Stimulated activated CD8-positive, alpha-beta memory T cell treated with anti-CD3 and anti-CD28 coated beads, Interleukin-15, amount 100 ng/mL, for 48 hours (primary cell): ENCODE results near the gene SFRP2.
A peak's percentile ranks its signal among the peaks of the same experiment; 100 is the strongest.

Experiments
- DNase-seq, 2 donors: peaks; one replicate each; pipeline ENCODE4 v3.0.0-alpha.2; 2020; ENCODE audit warnings: low read depth in 2 of 2

SFRP2 gene, protein sequence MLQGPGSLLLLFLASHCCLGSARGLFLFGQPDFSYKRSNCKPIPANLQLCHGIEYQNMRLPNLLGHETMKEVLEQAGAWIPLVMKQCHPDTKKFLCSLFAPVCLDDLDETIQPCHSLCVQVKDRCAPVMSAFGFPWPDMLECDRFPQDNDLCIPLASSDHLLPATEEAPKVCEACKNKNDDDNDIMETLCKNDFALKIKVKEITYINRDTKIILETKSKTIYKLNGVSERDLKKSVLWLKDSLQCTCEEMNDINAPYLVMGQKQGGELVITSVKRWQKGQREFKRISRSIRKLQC

DNA sequence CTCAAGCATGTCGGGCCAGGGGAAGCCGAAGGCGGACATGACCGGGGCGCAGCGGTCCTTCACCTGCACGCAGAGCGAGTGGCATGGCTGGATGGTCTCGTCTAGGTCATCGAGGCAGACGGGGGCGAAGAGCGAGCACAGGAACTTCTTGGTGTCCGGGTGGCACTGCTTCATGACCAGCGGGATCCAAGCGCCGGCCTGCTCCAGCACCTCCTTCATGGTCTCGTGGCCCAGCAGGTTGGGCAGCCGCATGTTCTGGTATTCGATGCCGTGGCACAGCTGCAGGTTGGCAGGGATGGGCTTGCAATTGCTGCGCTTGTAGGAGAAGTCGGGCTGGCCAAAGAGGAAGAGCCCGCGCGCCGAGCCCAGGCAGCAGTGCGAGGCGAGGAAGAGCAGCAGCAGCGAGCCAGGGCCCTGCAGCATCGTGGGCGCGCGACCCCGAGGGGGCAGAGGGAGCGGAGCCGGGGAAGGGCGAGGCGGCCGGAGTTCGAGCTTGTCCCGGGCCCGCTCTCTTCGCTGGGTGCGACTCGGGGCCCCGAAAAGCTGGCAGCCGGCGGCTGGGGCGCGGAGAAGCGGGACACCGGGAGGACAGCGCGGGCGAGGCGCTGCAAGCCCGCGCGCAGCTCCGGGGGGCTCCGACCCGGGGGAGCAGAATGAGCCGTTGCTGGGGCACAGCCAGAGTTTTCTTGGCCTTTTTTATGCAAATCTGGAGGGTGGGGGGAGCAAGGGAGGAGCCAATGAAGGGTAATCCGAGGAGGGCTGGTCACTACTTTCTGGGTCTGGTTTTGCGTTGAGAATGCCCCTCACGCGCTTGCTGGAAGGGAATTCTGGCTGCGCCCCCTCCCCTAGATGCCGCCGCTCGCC, at the start of gene SFRP2:
Gene SFRP2 (minus strand): TSS at position 671 of the 864 bp plus-strand sequence. CDS start 248 bp downstream, at position 423.
- DNase-seq = no peak

DNA sequence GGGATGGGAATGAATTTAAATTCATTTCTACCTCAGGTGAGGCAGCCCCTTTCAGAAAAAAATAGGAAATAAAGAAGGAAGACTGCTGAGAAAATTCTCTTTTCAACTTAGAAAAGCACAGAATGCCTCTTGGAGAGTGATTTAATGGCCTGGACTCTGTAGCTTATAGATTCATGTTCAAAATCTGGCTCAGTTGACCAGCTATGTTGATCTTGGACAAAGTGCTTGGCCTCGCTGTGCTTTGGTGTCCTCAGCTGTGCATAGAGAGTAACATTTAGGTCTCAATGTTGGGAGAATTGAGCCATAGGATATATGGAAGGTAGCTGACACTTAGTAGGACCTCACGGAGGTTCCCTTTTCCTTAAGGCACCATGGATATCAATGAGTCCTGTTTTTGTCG, 49.7 kb upstream of the SFRP2 start:
- no peak for DNase-seq

DNA sequence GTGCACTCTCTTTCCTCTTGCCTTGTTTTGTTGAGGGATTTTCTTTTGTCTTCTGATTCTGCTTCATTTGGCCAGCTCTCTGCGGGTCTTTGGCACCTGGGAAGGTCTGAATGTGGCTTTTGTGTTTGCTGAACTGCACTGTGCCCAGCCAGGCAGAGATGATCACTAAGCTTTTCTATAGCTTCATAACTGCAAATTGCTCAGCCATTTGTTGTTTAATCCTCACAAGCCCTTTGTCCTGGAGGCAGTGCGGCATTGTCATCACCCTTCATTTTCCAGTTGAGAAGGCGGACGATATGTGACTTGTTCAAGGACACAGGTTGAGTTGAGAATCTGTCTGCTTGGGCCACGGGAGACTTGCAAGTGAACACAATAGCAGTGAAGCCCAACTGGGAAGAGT, 46.0 kb upstream of the SFRP2 start:
- DNase-seq = no peak

DNA sequence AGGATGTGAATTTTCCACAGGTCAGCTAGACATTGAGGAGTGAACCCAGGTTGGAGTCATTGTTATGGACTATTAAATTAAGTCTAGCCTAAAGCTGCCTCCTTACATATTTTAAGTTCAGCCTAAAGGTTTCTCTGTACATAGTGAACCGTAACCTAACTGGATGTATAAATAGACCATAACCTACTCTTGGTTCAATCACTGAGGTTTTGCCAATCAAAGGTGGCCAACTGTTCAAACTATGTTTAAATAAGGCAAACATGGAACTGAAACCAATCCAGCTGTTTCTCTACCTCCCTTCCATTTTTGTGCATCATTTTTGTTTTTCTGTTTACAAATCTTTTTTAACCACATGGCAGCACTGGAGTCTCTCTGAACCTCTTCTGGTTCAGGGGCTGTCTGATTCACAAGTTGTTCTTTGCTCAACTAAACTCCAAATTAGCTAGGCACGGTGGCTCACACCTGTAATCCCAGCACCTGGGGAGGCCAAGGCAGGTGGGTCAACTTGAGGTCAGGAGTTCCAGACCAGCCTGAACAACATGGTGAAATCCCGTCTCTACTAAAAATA, 43.9 kb upstream of the SFRP2 start:
- DNase-seq = no peak

DNA sequence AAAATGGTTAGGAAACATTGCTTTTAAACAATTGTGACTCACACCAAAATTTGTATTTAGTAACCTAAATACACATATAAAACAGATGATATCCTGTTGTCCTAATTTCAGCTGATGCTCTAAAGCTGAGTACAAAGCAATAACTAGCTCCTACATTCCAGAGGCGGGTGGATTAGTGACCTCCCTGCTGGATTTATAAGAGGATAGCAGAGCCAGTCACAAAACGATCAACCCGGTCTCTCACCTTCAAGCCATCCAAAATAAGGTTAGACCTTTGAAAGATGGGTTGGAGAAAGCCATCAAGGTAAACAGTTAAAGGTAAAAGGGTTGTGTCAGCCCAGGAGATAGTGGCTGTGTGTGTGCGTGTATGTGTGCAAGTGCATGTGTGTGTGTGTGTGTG, 43.2 kb upstream of the SFRP2 start:
- no peak for DNase-seq

DNA sequence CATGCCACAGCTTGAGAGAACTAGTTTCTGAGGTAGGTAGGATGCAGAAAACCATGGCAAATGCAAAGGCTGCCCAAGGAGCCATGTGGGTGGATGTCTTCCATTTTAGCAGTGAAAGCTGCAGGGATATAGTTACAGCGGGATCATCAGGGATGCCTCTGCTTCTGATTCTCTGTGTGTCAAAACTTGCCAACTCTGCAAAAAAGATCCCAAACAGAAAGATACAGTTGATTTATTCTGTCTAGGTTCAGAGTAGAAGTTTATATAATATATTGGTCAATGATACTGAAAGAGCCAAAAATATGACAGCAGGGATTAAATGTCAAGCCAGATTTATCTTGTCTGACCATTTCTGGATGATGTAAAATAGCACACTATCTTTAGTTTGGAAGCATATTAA, 42.4 kb upstream of the SFRP2 start:
- DNase-seq = no peak

DNA sequence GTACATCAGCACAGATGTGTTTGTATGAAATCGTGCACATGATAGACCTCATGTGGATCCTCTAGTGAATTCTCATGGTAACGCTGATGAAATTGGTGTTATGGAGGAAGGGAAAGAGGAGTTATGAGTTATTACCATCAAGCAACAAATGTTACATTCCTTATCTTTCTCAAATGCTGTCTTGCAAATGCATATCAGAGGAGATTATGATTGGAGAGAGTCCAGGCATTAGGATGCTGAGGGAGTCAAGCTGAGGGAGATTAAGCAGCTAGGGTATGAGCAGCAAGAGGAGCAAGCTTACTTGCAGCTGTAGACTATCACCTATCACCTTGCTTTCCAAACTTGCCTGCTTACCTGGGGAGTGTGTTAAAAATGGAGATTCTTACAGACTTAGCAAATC, 36.8 kb upstream of the SFRP2 start:
- no peak for DNase-seq

DNA sequence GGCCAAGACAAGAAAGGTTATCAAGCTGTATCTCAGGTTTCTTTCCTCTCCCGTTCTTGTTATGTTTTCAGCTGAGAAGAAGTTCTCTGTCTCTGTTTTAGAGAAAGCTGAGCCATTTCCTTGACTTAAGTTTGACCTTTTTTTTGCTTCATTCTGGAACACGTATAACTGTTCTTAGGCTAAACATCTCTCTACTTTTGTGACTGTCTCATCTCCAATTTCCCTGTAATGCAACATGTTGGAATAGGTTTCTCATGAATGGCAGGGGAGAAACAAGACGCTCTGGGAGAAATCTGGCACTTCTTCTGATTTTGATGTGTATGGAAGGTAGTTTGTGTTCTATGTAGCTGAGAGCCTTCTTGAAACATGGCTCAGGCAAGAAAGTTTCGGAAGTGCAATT, 36.2 kb upstream of the SFRP2 start:
- no peak for DNase-seq

DNA sequence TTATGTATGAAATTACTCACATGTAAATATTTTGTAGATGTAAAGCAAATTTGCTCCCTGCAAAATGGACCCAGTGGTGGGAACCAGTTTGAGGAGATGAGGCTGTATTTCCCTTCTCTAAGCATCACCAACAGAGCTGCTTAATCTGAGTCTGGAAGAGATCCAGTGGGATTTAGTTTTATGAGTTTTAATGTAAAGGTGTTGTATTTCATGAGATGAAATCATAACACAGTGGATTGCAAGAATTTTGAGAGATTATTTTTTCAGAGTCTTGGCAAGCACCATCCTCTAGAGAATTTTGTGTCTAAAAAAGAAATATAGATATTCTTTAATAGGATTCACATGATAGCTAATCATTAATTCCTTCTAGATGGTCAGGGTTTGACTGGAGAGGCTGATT, 35.6 kb upstream of the SFRP2 start:
- DNase-seq = no peak

DNA sequence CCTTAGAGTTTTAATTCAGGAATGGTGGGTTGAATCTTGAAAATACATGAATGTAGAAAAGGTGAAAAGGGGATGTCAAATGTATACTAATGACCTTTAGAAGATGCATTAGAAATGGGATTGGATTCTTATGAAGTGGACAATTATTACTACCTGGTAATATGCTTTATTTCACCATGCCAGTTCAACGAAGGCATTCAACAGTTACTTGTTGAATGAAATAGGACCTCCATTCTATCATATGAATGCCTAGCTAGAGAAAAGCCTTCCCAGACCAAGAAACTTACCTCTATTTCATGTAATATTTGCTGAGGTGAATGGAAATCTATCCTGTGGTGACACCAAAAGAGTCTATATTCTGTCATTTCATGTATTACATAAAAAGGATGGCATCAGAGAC, 34.6 kb upstream of the SFRP2 start:
- DNase-seq = no peak

DNA sequence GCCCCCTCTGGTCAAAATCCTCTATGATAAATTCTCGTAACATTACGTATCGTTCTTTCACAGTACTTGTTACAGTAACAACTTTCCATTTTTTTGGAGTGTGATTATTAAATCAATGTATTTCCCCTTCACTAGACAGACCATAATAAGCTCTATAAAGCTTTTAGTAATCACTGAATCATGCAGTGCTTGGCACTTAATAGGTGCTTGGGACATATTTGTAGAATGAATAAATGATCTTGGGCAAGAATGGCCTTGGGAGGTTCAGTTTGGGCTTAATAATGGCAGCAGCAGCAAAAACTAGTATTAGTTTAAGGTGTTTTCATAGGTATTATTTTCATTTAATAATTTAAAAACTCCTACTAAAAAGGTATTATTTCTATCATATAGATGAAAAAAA, 33.4 kb upstream of the SFRP2 start:
- no peak for DNase-seq

DNA sequence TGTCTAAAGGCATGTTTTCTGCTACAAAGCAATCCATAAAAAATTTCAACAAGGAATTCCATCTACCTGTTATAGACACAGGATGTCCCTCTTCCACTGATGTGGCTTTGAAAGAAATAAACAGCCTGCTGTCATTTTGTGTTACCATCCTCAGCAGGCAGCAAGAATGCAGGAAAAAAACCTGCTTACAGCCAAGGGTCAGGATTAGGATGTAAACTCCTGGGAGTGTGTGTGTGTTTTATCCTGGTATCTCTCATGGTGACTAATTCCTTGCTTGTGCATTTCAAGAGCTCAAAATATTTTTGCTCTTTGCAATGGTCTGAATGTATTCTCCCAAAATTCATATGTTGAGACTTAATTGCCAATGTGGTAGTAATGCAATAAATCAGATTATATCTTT, 28.6 kb upstream of the SFRP2 start:
- DNase-seq = no peak

DNA sequence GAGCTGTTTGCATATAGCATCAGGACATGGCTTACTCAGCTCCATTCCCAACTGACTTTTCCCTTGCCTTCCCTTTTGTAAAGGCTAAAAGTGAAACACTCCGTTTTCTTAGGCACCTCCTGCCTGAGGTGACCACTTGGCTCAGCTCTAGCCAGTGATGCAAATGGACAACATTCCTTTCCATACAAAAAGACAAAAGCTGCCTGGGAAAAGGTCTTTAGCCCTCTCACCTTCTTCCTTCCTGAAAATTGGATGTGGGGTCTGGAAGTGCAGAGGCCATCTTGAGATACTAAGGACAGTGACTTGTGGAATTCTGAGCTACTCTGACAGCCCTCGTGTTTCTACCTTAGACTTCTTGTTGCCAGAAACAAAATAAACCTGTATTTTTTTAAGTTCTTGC, 27.7 kb upstream of the SFRP2 start:
- DNase-seq = no peak

DNA sequence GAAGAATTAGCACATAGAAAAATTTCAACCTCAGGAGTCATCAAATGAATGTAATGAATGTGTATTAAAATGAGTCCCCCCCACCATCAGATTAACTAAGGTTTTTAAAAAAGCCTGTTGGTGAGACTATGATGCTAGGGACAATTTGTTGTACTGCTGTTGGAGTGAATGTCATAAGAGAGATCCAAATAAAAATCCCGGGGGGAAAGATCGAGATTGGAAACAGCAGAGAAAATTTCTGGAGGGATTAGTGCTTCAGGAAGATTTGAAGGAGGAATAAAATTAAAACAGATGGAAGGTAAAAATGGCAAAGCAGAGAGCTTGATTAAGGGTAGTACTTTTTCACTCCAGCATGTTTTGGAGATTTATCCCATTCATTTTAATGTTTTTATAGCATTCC, 25.9 kb upstream of the SFRP2 start:
- no peak for DNase-seq

DNA sequence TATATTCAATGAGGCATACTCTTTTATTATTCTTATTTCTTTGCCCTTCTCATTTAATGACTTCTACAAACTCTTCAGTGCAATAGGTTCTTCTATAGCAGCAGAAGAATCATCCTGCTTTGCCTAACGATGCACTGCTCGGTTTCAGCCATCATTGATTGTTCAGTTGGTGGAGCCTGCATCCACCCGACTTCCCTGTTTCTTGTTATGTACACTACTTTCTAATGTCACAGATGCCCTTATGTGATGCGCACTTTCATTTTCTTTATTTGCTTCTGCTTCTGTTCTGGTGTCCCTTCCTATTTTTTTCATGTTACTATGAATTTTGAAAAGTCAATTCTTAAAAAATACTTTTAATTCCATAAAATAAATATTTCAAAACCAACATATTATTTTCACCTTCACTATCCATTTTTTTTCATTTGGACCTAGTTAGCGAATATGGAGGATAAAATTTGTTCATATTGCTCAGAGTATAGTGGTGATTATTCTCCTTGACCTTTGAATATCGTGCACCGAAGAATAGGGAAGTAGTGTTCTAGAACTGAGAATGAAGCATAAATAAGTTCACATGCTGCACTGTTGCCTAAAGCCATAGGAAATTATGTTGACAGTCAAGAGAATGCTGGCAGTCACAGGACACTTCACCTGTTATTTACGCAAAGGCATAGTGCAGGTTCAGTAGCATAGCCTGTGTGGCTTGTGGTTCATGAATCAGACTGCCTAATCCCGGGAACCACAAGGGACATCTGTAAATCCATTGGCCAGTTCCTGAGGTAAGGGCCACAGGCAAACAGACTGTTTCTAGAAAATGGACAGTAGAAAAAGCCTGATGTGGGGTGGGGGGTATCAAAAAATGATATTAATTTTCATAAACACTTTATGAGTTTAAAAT, 21.3 kb upstream of the SFRP2 start:
- DNase-seq = no peak

DNA sequence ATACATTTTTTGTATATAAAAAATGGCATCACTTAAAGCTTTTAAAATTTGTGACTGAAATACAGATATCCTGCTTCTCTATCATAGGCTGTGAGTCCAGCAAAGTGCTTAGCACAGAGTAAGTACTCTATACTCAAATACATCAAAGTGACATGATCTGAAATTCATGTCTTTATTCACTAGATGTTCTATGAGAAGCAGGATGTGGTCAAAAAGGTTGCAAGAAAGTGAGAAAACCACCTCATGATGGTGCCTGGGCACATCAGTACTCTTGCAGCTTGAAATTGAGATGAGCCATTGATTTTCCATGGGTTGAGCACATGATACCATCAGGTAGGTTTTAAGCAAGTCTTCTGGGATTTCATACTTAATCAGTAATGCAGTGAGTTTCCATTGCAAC, 20.4 kb upstream of the SFRP2 start:
- peak in 1 of 2 donors; percentile 28 for DNase-seq

DNA sequence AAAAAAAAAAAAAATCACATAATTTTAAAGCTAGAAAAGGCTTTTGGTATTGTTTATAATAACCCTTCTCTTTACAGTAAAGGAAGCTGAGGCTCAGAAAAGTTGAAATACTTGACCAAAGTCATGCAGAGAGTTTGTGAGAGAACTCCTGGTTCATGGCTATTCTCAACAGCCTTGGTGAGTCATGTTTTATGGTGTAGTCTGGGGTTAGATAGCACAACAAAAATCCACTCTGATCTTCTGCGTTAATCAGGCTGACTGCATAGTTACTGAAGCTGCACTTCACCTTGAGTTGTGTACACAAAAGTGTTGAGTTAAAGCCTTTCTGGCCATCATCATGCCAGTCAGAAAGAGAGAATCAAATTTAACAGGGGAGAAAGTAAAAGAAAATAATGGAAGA, 19.3 kb upstream of the SFRP2 start:
- no peak for DNase-seq

DNA sequence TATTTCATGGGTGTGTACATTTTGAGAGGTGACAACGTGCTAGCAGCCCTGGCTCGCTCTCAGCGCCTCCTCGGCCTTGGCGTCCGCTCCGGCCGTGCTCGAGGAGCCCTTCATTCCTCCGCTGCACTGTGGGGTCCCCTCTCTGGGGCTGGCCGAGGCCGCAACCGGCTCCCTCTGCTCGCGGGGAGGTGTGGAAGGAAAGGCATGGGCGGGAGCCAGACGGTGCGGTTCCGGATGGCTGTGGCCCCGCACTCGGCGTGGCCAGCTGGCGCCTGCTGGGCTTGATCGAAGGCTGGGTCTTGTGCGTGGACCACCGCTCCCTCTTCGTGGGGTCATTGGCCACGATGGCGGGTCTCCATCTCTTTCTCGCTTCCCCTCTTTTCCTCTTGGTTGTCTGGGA, 17.2 kb upstream of the SFRP2 start:
- no peak for DNase-seq

DNA sequence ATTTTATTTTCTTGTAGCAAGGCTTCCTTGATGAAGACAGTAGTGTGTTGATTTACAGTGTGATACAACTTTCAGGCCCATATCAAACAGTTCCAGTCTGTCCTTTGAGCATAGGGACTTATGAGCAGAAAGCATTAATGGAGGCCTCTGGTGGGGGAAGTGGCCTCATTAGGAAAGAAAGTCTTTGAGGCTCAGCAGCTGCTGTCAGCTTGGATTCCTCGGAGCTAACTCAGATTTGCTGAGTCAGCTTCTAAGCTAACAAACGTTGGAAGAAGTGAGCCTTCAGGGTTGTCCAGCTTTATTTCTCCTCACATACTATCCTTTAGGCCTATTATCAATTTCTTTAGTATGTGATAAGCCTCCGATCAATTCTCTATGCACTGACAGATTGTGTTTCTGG, 15.8 kb upstream of the SFRP2 start:
- DNase-seq = no peak

DNA sequence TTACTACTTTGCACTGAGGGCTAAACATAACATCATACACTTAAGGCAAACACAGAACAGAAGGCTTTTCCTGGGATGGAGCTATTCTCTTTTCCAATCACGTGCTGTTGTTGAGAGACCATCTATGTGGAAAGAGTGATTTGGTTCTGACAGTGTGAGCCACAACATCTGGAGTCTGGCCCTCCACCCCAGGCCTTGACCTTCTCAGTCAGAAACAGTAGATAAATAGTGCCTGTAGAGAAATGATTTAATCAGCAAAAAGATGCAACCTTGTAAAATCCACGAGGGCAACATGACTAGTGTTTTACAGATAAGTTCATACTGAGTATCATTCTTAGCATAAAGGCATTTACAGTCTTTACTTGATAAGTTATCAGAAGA, 10.8 kb upstream of the SFRP2 start:
- no peak for DNase-seq

DNA sequence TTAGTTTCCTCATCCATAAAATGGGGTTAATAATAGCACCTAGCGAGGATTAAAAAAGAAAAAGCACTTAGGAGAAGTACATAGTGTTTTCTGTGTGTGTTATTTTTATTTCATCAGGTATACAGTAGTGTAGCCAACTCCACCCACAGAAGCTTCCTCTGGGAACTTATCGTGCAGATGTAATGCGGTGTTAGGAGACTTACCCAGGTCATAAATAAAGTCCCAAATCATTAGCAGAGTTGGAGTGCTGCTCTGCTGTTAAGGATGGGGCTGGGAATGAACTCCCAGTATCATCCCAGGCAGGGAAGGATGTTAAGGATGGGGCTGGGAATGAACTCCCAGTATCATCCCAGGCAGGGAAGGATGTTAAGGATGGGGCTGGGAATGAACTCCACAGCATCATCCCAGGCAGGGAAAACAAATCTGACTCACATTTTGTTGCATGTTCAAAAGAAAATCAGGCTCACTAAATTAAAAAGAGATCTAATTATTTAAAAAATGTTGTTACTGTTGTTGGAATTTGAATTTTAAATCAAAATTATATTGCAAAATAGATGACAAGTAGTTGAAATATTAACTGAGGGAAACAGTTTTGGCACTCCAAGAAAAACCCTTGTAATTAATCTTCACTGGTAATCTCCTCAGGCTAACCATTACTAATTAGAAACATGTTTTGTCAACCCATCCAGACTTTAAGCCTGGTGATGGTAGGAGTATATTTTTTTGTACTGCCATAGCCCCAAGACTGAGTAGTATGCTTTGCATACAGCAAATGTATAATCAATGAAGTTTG, 10.2 kb upstream of the SFRP2 start:
- DNase-seq = no peak
